Measurements from ENCODE around the gene POU6F2. TPM values are rescaled to one million over a fixed set of nuclear protein-coding genes. Genes with fewer than 3 reads are reported as not detected.
"Not testable (repeated sequence)": the region's sequence is repeated elsewhere in the genome, so short reads cannot be mapped to it uniquely, and the experiment has no call there.

Gene POU6F2, protein sequence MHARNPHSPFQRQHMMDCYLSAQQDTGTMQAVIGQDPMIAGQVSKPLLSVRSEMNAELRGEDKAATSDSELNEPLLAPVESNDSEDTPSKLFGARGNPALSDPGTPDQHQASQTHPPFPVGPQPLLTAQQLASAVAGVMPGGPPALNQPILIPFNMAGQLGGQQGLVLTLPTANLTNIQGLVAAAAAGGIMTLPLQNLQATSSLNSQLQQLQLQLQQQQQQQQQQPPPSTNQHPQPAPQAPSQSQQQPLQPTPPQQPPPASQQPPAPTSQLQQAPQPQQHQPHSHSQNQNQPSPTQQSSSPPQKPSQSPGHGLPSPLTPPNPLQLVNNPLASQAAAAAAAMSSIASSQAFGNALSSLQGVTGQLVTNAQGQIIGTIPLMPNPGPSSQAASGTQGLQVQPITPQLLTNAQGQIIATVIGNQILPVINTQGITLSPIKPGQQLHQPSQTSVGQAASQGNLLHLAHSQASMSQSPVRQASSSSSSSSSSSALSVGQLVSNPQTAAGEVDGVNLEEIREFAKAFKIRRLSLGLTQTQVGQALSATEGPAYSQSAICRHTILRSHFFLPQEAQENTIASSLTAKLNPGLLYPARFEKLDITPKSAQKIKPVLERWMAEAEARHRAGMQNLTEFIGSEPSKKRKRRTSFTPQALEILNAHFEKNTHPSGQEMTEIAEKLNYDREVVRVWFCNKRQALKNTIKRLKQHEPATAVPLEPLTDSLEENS
- 0.08 and 0.24 TPM in 2 replicates for total RNA-seq (2014; rRNA removed; shearing (Covaris generic))
- polyA plus RNA-seq (2015; cell fraction: cytosol; rRNA removed): 0.11 and 0.20 TPM in 2 replicates
- 0.11 and 4.4 TPM in 2 replicates for polyA plus RNA-seq (2015; cell fraction: nucleus; rRNA removed)

DNA sequence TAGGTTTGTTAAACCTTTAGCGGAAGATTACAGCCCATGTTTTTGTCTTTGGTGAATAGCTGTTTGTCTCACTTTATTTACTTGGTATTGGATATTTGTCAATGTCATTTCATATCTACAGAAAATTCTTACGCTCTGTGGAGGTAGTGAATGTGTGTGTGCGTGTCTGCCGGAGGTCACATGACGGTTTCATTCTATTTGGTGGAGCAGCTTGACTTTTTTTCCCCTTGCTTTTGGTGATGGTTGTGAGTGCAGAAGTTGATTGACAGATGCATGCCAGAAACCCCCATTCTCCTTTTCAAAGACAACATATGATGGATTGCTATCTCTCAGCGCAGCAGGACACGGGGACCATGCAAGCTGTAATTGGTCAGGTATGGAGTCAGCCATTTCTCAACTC, at the start of gene POU6F2:
Gene POU6F2 (plus strand): TSS at position 225 of the 400 bp plus-strand sequence. CDS start 45 bp downstream, at position 270.
- DNase-seq (ENCODE audit: low read depth, low spot score): no peak
- in situ Hi-C loops (cut with HindIII; ENCODE audit: low pct_unique_long_range_greater_than_20kb, low sequenced_read_pairs): no loop called here

DNA sequence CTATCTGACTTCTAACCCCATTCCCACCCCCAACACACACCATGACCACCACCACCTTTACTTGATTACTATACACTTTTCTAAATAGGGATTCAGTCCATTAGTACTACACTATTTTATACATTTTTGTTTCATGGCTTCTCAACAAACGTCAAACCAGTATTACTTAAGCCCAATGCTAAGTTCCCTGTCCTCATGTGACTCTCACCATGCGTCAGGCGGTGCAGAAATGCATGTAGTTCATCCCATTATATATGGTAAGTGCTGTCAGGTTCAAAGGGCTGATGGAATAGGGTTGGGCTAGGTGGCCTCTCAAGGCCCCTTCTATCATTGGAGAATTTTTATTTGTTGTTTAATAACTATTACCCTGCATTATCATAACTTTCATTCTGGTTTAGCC, 49.2 kb upstream of the POU6F2 start:
- in situ Hi-C loops (cut with HindIII; ENCODE audit: low pct_unique_long_range_greater_than_20kb, low sequenced_read_pairs): no loop called here
- no peak for DNase-seq (ENCODE audit: low read depth, low spot score)

DNA sequence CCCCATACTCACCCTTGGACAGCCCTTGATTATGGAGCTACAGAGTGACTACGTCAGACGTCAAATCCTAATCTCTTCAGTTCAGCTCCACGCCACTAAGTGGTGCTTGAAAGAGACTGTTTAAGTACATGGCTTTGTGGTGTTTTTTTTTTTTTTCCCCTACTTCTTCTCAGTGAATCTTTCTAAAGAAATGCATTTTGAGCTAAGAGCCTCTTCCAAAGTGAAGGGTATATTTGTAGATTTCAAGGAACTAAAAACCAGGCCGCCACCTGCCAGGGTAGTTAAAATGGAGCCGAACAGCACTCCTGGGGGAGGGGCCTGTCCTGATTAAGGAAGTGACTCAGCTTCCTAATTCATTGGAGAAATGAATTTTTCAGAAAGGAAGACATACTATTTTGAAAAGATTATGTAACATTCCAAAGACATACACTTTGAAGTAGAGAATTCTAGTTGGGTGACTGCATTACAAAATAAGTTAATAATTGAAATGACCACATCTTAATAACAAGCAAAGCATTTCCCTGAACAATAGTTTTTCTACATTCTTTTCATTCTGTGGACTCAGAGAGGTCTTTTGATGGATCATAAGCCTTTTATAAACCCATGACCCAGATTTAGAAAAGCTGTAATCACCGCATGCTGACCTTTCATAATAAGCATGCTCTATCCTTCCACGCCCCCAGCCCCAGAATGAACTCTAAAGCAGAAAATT, 48.1 kb upstream of the POU6F2 start:
- DNase-seq (ENCODE audit: low read depth, low spot score): no peak
- in situ Hi-C loops (cut with HindIII; ENCODE audit: low pct_unique_long_range_greater_than_20kb, low sequenced_read_pairs): no loop called here

DNA sequence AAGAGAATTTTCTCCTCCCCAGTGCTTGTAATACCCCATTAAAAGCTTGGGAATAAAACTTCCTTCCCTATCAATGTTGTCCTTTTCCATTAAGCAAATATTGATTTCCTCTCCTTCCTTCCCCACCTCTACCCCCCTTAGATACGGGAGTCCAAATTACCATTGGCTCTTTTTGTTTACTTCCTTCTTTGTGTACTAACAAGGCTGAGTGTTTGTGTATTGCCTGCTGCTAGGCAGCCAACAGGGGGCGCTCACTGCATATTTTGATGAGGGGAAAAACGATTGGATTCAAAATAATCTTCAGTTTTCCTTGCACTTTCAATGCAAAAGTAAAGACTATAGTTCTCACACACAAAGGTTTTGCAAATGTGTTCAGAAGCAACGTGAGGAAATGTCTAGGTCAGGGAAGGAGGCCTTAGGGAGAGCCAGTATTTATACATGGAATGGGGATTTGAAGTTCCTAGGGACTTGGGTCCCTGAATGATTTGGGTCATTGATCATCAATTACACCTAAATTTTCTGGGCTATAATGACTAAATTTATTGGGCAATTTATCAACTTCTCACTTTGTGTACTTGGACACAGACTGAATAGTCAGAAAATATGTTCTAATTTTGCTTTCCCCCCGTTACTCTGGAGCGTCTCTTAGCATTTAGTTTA, 45.1 kb upstream of the POU6F2 start:
- DNase-seq (ENCODE audit: low read depth, low spot score): peak; percentile 88
- in situ Hi-C loops (cut with HindIII; ENCODE audit: low pct_unique_long_range_greater_than_20kb, low sequenced_read_pairs): no loop called here

DNA sequence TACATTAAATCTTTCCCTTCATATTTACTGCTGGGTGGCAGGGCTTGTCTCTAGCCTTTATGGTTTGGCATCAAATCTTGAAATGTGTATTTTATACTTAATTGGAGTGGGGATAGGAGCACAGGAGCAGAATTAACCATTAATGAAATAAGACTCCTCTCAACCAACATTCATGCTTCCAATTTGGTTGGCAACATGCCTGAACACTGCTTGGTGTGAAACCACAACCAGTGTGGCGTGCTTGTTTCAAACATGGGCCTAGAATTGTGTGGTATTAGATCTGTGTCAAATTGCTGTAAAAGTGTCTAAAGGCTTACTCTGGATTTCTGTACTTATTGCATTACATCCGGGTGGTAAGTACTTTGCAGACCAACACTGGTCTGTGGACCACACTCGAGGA, 43.7 kb upstream of the POU6F2 start:
- no peak for DNase-seq (ENCODE audit: low read depth, low spot score)
- in situ Hi-C loops (cut with HindIII; ENCODE audit: low pct_unique_long_range_greater_than_20kb, low sequenced_read_pairs): no loop called here

DNA sequence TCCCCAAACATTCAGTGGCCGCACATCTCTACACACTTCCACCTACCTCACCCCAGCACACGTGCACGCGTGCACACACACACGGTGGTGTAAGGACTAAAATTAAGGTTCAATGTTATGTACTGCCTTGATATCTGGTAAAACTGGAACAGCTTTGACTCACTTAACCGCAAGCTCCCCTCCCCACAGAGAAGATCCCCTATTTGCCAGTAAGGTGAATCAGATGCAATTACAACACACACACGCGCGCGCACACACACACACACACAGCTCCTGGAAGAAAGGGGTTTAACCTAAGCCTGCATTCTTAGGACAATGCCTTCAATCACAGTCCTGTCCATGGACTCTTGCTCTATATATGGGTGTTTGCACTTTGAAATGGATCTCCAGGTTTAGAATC, 43.2 kb upstream of the POU6F2 start:
- DNase-seq (ENCODE audit: low read depth, low spot score): no peak
- in situ Hi-C loops (cut with HindIII; ENCODE audit: low pct_unique_long_range_greater_than_20kb, low sequenced_read_pairs): no loop called here

DNA sequence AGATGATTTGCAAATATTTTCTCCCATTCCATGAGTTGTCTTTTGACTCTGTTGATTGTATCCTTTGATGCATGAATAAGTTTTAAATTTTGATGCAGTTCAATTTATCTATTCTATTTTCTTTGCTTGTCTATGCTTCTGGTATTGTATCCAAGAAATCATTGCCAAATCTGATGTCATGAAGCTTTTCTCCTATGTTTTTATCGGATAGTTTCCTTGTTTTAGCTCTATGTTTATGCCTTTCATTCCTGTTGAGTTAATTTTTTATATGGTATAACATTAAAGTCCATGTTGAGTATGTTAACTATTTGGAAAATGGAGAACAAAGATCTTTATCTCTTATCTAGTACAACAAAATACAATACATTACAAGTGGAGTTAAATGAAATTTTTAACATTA, 41.1 kb upstream of the POU6F2 start:
- in situ Hi-C loops (cut with HindIII; ENCODE audit: low pct_unique_long_range_greater_than_20kb, low sequenced_read_pairs): no loop called here
- no peak for DNase-seq (ENCODE audit: low read depth, low spot score)

DNA sequence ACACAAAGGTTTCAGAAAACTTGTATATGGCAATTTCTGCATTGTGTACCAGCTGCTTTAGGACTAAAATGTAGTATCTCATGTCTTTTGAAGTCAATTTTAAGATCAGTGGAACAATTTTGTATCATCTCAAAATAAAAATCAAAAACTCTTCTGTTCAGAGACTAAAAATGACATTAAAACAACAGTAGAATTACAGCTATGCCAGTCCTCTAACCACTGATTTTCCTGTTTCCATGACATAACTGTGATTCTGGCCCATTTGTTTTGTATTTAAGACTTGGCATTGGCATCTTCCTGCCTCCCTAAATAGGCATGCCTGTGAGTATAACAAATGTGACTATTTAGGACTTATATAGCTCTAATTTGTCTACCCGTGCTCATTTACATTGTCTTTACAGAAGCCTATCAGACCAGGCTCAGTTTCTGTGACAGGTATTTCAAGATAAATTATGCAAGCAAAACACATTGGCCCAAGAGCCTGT, 39.7 kb upstream of the POU6F2 start:
- in situ Hi-C loops (cut with HindIII; ENCODE audit: low pct_unique_long_range_greater_than_20kb, low sequenced_read_pairs): no loop called here

DNA sequence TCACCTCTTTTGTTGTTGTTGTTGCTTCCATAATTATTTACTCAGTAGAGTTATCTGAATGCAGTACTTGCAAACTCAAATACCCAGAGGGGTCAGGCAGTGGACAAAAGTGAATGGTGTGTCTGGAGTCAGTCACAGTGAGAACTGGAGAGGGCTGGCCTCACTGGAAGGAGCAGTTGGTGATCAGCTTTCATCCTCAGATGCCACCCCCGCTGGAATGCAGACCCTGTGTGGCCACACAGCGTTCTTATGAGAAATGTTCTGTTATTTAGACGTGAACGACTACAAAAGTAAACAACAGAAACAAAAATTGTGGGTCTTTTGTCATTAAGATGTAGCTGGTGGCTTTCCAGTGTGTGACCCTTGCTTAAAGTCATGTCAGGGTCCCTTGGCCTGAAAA, 39.1 kb upstream of the POU6F2 start:
- no peak for DNase-seq (ENCODE audit: low read depth, low spot score)
- in situ Hi-C loops (cut with HindIII; ENCODE audit: low pct_unique_long_range_greater_than_20kb, low sequenced_read_pairs): no loop called here

More for the DNA sequence above, 39.7 kb upstream of the POU6F2 start:
- DNase-seq (ENCODE audit: low read depth, low spot score): no peak

DNA sequence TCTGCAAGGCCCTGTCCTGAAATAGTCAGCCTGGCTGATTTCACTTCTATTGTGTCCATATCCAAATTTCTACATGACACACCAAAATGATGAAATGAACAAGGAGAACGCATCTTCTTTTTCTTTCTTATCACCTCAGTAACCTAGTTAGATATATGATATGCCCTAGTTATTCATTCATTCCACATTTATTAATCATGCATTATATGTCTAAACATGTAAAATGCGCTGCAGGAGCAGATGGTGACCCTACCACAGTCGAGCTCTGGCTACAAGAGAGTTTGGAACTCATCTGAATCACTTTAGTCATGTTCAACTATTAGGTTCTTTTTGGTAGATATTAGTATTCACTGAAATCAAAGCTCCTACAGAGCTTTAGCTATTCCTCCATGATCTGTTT, 36.9 kb upstream of the POU6F2 start:
- in situ Hi-C loops (cut with HindIII; ENCODE audit: low pct_unique_long_range_greater_than_20kb, low sequenced_read_pairs): no loop called here
- DNase-seq (ENCODE audit: low read depth, low spot score): no peak

DNA sequence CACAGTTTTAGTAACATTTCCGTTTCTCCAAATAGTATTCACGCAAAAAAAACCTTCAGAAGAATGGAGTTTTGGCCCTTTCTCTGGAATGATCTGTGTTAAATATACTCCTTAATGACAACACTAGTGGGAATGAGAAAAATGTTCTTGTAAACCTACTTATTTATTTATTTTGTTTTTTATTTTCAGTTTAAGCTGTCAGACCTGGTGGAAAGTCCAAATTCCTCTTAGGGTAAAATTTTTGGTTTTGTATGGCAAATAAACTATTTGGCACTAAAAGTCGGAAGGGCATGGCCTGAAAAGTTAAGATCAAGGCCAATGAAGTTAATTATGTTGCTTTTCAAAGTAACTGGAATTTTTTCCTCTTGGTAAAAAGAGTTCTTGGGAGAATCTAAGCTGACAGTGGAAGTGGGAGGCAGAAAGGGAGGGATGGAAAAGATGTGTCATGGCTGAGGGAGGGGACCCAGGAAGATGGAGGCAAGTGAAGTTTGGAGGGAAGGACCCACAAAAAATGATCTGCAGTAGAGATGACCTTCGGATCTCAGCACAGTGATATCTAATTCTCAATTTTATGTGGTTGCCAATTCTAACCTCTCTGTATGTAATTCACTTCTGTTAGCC, 35.2 kb upstream of the POU6F2 start:
- no peak for DNase-seq (ENCODE audit: low read depth, low spot score)
- in situ Hi-C loops (cut with HindIII; ENCODE audit: low pct_unique_long_range_greater_than_20kb, low sequenced_read_pairs): no loop called here

DNA sequence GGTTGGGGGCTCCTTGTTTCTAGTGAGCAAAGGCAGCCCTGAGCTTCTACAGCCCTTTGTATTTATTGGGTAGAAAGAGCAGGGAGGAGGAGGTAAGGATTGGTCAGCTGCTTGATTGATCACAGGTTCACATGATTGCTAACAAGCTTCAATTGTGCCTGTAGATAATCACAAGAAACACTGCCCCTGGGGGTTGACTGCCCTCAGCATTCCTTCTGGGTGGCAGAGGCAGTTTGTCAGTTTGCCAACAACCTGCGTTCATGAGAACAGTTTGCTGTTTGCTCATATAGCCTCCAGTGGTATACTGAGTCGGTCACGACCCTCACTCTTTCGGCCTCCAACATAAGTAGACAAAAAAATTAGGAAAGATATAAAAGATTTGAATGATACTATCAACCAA, 30.2 kb upstream of the POU6F2 start:
- in situ Hi-C loops (cut with HindIII; ENCODE audit: low pct_unique_long_range_greater_than_20kb, low sequenced_read_pairs): not testable (repeated sequence)
- DNase-seq (ENCODE audit: low read depth, low spot score): peak; percentile 95

DNA sequence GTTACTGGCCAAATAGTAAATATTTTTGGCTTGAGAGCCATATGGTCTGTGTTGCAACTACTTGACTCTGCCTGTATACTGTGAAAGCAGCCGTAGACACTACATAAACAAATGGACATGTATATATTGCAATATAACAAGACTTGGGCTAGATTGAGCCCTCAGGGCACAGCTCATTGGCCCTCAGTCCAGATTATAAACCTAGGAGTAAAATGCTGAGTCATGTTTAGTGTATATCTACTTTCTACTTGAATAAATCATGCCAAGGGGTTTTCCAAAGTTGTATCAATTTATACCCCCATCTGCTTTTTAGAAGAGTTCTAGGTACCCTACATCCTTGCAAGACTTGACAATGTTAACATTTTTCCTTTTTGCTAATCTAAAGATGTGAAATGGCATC, 27.4 kb upstream of the POU6F2 start:
- in situ Hi-C loops (cut with HindIII; ENCODE audit: low pct_unique_long_range_greater_than_20kb, low sequenced_read_pairs): no loop called here
- DNase-seq (ENCODE audit: low read depth, low spot score): peak; percentile 11

DNA sequence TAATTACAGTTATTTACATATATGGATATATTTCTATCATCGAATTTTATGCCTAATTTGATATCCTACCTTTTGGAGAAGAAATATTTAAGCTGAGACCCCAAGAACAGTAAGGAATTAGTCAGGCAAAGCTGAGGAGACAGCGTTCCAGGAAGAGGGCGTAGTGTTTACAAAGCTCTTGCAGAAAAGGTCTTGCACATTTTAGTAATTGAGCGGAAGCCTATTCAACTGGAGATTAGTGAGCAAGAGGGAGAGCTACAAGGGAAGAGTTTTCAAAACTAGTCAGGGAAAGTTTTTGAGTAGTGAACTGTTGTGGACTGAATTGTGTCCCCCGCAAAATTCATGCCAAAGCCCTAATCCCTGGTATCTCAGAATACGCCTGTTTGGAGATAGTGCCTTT, 26.5 kb upstream of the POU6F2 start:
- in situ Hi-C loops (cut with HindIII; ENCODE audit: low pct_unique_long_range_greater_than_20kb, low sequenced_read_pairs): no loop called here
- DNase-seq (ENCODE audit: low read depth, low spot score): no peak

DNA sequence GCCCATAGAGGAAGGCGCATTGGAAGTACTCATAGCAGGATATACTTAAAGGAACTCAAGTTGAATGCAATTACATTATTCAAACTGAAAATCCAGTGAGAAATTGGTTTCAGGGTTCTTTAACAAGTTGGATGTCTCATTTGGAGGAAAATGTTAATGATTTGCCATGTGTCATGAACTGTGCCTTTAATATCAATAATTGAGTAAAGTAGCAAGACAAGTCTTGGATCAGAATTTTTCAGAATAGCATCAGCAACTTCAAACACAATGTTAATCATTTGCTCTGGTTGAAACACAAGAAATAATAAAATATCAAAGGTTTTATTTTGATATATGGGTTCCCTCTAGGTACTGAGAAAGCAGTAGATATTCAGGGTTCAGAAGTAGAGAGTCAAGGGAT, 24.5 kb upstream of the POU6F2 start:
- DNase-seq (ENCODE audit: low read depth, low spot score): no peak
- in situ Hi-C loops (cut with HindIII; ENCODE audit: low pct_unique_long_range_greater_than_20kb, low sequenced_read_pairs): no loop called here

DNA sequence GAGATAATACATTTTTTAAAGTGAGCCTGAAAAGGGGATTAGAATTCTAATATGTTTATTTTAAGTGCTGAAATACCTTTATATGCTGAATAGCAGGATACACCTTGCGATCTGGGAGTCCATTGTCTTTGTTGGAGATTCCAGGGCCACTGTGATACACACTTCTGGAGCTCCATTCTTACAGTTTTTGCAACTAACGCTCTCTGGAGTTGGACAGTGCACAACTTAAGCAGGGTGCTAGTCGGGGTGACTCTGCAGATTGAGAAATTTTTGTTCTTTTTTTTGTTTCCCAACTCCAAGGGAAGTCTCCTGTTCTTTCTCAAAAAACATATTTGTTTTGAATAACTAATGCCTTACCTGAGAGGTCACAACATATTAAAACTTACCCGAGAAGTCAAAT, 23.7 kb upstream of the POU6F2 start:
- in situ Hi-C loops (cut with HindIII; ENCODE audit: low pct_unique_long_range_greater_than_20kb, low sequenced_read_pairs): no loop called here
- no peak for DNase-seq (ENCODE audit: low read depth, low spot score)

DNA sequence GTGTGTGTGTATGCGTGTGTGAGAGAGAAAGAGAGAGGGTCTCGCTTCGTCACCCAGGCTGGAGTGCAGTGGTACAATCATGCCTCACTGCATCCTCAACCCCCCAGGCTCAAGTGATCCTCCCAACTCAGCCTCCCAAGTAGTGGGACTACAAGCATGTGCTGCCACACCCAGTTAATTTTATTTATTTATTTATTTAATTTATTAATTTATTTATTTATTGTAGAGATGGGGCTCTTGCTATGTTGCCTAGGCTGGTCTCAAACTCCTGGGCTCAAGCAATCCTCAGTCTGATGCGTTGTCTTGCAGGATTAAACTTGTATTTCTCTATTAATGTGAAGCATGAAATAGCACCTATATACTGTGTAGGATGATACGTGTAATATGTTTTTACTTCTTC, 21.8 kb upstream of the POU6F2 start:
- no peak for DNase-seq (ENCODE audit: low read depth, low spot score)
- in situ Hi-C loops (cut with HindIII; ENCODE audit: low pct_unique_long_range_greater_than_20kb, low sequenced_read_pairs): no loop called here

Measured in SK-MEL-5 (cell line).